ENCODE results near the gene TEDC1.

The TEDC1 gene

DNA sequence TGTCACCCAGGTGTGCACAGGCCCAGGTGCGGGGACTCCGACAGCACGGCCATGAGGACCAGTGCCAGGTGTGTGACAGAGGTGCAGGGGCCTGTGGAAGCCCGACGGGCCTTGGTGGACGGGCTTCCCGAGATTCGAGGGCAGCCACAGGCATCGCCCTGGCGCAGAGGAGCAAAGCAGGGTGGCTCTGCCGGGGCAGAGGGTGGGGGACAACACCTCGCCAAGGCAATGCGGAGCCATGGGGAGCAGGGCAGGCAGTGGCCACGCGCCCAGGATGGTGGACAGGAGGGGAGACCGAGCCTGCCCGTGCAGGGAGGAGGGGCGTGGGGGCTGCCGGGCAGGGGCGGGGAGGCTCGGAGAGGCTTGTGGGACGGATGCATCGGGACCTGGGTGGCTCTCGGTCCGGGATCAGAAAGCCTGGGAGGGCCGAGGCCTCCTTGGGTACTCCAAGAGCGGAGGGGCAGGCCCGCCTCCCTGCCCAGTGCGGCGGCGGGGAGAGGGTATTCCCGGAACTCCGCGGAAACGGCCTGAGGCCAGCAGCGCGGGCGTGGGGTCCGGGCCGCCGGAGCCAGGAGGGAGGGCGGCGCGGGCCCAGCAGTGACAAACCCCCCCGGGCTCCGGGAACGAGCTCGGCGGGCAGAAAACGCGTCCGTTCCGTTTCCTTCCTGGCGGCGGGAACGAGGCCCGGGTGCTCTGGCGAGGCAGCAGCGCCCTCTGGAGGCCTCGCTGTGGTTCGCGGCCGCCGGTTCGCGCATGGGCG lies 37.0 kb downstream of the TEDC1 start:
- ChIA-PET CTCF (interaction anchor here (0.6 to 2.2 kb wide), 23 partner anchors 9 to 890 kb away, joined by 3 to 38 read pairs (median 4); partner anchors contain the start of gene TEDC1), POLR2A (no interaction called here)
- DNase-seq (ENCODE audit: extremely low spot score), result peak; percentile 93
- TF ChIP-seq, protein P1, sequence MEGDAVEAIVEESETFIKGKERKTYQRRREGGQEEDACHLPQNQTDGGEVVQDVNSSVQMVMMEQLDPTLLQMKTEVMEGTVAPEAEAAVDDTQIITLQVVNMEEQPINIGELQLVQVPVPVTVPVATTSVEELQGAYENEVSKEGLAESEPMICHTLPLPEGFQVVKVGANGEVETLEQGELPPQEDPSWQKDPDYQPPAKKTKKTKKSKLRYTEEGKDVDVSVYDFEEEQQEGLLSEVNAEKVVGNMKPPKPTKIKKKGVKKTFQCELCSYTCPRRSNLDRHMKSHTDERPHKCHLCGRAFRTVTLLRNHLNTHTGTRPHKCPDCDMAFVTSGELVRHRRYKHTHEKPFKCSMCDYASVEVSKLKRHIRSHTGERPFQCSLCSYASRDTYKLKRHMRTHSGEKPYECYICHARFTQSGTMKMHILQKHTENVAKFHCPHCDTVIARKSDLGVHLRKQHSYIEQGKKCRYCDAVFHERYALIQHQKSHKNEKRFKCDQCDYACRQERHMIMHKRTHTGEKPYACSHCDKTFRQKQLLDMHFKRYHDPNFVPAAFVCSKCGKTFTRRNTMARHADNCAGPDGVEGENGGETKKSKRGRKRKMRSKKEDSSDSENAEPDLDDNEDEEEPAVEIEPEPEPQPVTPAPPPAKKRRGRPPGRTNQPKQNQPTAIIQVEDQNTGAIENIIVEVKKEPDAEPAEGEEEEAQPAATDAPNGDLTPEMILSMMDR (IDR thresholded peaks at IDR 0.05; ENCODE audit: control extremely low read depth, extremely low read depth, low read depth, missing control alignments), result peak; percentile 95

DNA sequence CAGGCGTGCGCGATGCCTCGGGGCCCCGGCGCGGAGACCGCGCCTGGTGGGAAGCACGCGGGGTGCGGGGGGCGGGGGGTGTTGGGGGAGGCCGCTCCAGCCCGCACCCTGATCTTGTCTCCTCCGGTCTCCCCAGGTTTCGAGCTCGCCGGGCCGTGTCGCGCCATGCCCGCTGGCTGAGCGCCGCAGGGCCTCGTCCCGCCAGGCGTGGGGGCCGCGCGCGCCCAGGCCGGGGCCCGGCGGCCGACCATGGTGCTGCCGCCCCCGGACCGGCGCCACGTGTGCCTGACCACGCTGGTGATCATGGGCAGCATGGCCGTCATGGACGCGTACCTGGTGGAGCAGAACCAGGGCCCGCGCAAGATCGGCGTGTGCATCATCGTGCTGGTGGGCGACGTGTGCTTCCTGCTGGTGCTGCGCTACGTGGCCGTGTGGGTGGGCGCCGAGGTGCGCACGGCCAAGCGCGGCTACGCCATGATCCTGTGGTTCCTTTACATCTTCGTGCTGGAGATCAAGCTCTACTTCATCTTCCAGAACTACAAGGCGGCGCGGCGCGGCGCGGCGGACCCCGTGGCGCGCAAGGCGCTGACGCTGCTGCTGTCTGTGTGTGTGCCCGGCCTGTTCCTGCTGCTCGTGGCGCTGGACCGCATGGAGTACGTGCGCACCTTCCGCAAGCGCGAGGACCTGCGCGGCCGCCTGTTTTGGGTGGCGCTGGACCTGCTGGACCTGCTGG lies 37.7 kb downstream of the TEDC1 start:
- TF ChIP-seq, protein P1 (IDR thresholded peaks at IDR 0.05; ENCODE audit: control extremely low read depth, extremely low read depth, low read depth, missing control alignments), result no peak
- ChIA-PET CTCF (interaction anchor here (0.9 to 2.2 kb wide), 24 partner anchors 9 to 889 kb away, joined by 3 to 38 read pairs (median 4); partner anchors contain the start of gene TEDC1), POLR2A (no interaction called here)
- DNase-seq (ENCODE audit: extremely low spot score), result peak; percentile 31

DNA sequence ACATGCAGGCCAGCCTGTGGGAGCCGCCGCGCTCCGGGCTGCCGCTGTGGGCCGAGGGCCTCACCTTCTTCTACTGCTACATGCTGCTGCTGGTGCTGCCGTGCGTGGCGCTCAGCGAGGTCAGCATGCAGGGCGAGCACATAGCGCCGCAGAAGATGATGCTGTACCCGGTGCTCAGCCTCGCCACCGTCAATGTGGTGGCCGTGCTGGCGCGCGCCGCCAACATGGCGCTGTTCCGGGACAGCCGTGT lies 38.2 kb downstream of the TEDC1 start:
- CTCF ChIA-PET, result interaction anchor here (1.0 to 2.2 kb wide), 12 partner anchors 13 to 889 kb away, joined by 3 to 38 read pairs (median 6); partner anchors contain the start of gene TEDC1
- POLR2A ChIA-PET, result no interaction called here
- no peak for DNase-seq (ENCODE audit: extremely low spot score)
- TF ChIP-seq, protein P1 (IDR thresholded peaks at IDR 0.05; ENCODE audit: control extremely low read depth, extremely low read depth, low read depth, missing control alignments), result no peak

DNA sequence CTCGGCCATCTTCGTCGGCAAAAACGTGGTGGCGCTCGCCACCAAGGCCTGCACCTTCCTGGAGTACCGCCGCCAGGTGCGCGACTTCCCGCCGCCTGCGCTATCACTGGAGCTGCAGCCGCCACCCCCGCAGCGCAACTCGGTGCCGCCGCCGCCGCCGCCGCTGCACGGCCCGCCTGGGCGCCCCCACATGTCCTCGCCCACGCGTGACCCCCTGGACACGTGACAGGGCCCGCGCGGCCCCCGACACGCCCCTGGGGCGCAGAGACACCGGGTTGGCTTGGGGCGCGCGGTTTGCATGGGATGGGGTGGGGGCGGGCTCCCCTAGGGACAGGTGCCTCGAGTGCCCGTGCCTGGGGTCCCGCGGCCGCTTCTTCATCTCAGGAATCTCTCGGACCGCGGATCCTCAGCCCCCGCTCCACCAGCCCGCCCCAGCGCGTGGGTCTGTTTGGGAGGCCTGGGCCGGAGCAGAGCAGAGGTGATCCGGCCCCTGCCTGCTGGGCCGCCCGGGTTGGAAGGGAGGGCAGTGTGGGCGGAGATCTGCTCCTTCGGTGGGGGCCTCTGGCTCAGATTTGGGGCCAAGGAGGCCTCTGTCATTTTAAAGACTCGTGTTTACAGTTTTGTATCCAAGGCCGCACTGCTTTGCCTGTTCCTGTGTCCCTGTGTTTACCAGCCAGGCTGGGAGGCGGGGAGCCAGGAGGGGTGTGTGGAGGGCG lies 38.7 kb downstream of the TEDC1 start:
- TF ChIP-seq, protein P1 (IDR thresholded peaks at IDR 0.05; ENCODE audit: control extremely low read depth, extremely low read depth, low read depth, missing control alignments), result no peak
- CTCF ChIA-PET, result interaction anchor here (1.1 to 2.2 kb wide), 11 partner anchors 13 to 180 kb away, joined by 3 to 38 read pairs (median 6); partner anchors contain the start of gene TEDC1
- POLR2A ChIA-PET, result no interaction called here
- peak; percentile 47 for DNase-seq (ENCODE audit: extremely low spot score)

DNA sequence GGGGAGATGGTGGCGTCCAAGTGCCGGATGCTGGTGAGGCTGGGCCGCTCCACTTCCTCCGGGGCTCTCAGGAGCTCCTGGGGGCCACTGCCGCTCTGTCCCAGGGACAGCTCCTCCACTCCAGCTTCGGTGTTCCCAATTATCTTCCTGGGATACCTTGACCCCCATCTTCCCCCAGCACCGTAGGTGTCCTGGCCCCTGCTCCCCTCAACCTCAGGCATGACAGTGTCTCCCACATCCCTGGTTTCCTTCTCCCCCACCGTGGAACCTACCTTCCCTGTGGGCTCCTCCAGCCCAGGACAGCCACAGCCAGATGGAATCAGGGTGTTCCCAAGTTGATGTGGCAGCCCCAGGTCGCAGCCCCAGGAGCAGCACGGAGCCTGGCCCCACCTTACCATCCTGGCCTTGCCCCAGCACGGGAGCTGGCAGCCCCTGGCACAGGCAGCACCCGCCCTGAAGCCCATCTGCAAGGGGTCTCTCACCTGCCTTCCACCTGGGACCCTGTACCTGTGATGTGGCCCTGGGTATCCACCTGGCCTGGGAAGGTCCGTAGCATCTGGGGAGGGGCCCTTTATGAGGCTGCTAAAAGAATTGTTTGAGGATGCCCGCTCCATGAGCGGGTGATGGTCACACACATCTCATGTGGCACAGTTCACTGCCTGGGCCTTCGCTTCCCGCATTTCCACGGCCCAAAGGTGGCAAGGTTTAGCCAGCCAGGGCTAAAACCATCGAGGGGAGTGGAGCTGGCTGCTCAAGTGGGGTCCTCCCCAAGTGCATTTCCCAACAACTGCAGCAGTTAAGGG lies 39.4 kb downstream of the TEDC1 start:
- POLR2A ChIA-PET, result interaction anchor here (0.6 kb wide), 1 partner anchor 281 kb away, joined by 3 read pairs; no protein-coding TSS in a partner anchor
- no peak for DNase-seq (ENCODE audit: extremely low spot score)
- TF ChIP-seq, protein P1 (IDR thresholded peaks at IDR 0.05; ENCODE audit: control extremely low read depth, extremely low read depth, low read depth, missing control alignments), result no peak
- CTCF ChIA-PET, result interaction anchor here (0.8 to 9.4 kb wide), 5 partner anchors 18 to 887 kb away, joined by 3 to 58 read pairs (median 5); no protein-coding TSS in a partner anchor
